GM12878 (cell line): ENCODE results near the gene TUFM. TPM values are rescaled to one million over a fixed set of nuclear protein-coding genes. Genes with fewer than 3 reads are reported as not detected.

Experiments
- ATAC-seq: fragments of 200-7000 bp; cut with Tn5 transposase; 3 replicates; pipeline ENCODE4 v1.9.1; 2020; ENCODE audit warnings: mild to moderate bottlenecking, moderate library complexity
- BruUV-seq: library from RNA; stranded (reverse); fragments of 400-500 nt; replicated peaks from 2 replicates; lab custom pipeline; 2021; lab: Mats Ljungman, UMichigan
- CTCF ChIA-PET: fragments of 300-600 bp; sonication (Branson Sonifier 250); formaldehyde crosslinking; extraction: SDS; loops from one replicate; lab custom pipeline; 2021; ENCODE audit warnings: inconsistent platforms; lab: Yijun Ruan, JAX
- POLR2A ChIA-PET: fragments of 350-600 bp; formaldehyde crosslinking; extraction: SDS; loops from one replicate; lab custom pipeline; 2021; ENCODE audit warnings: inconsistent platforms; lab: Charles Lee
- RAD21 ChIA-PET: fragments of 300-600 bp; sonication (Branson Sonifier 250); formaldehyde crosslinking; loops from one replicate; lab custom pipeline; 2023; ENCODE audit warnings: antibody characterized with exemption; ENCODE audit not compliant: unreplicated experiment; lab: Charles Lee
- SMC1A ChIA-PET: fragments of 300-600 bp; sonication (Branson Sonifier 250); formaldehyde crosslinking; loops from one replicate; lab custom pipeline; 2023; ENCODE audit not compliant: unreplicated experiment, uncharacterized antibody; lab: Charles Lee
- DNase-seq: peaks from one replicate; pipeline ENCODE4 v3.0.0-alpha.2; 2011; ENCODE audit warnings: low read depth, low spot score
- FAIRE-seq: peaks from 3 replicates; lab custom pipeline; 2011; peaks lifted over from hg19 to GRCh38; lab: Jason Lieb, UNC
- H2AFZ ChIP-seq: 2 replicates; pipeline ENCODE4 v1.6.0; 2011; ENCODE audit warnings: low read depth, low read length, control low read depth; ENCODE audit not compliant: control insufficient read depth
- H3K27ac ChIP-seq: 2 replicates; pipeline ENCODE4 v1.5.1; 2011; ENCODE audit warnings: control low read depth; ENCODE audit not compliant: control insufficient read depth, insufficient read depth
- H3K27me3 ChIP-seq, 2 experiments: replicated peaks in 1 of 2; 2 replicates each; pipeline versions ENCODE4 v1.6.0 to v1.6.1; 2011; ENCODE audit warnings: low read length in 1 of 2; ENCODE audit not compliant: control insufficient read depth in 2 of 2, insufficient read depth in 2 of 2
- H3K36me3 ChIP-seq, 2 experiments: 2 replicates each; pipeline ENCODE4 v1.5.1; 2011; ENCODE audit warnings: low read length in 1 of 2; ENCODE audit not compliant: control insufficient read depth in 2 of 2, insufficient read depth in 2 of 2
- H3K4me1 ChIP-seq: 2 replicates; pipeline ENCODE4 v1.6.1; 2011; ENCODE audit warnings: mild to moderate bottlenecking, low read length, moderate library complexity, mixed read lengths; ENCODE audit not compliant: control insufficient read depth, insufficient read depth
- H3K4me2 ChIP-seq: 2 replicates; pipeline ENCODE4 v1.6.0; 2011; ENCODE audit warnings: control low read depth; ENCODE audit not compliant: control insufficient read depth, insufficient read depth
- H3K4me3 ChIP-seq: fragments of 200-600 bp; sonication (generic); 2 replicates; pipeline ENCODE4 v1.5.1; 2016
- H3K79me2 ChIP-seq: 2 replicates; pipeline ENCODE4 v1.6.0; 2011; ENCODE audit warnings: low read length; ENCODE audit not compliant: control insufficient read depth, insufficient read depth
- H3K9ac ChIP-seq: 2 replicates; pipeline ENCODE4 v1.8.0; 2011; ENCODE audit warnings: low read length, control low read depth, mixed read lengths; ENCODE audit not compliant: control insufficient read depth, insufficient read depth
- H3K9me3 ChIP-seq: replicated peaks from 3 replicates; pipeline ENCODE4 v1.5.1; 2011; ENCODE audit warnings: mild to moderate bottlenecking, low read length; ENCODE audit not compliant: control insufficient read depth, insufficient read depth
- H4K20me1 ChIP-seq: 2 replicates; pipeline ENCODE4 v1.6.0; 2011; ENCODE audit not compliant: control insufficient read depth, insufficient read depth
- POLR2A ChIP-seq: IDR thresholded peaks from 2 replicates; pipeline ENCODE4 v1.6.1; 2011; ENCODE audit warnings: low read depth, mild to moderate bottlenecking, low read length
- POU2F2 ChIP-seq: IDR thresholded peaks from 3 replicates; pipeline ENCODE4 v1.6.1; 2011; ENCODE audit warnings: low read depth, mild to moderate bottlenecking, low read length, borderline replicate concordance
- SUPT20H ChIP-seq: IDR thresholded peaks from 2 replicates; pipeline ENCODE4 v1.6.1; 2011; ENCODE audit warnings: low read depth, mild to moderate bottlenecking, low read length, moderate library complexity, borderline replicate concordance; ENCODE audit not compliant: control insufficient read depth
- WRNIP1 ChIP-seq: IDR thresholded peaks from 2 replicates; pipeline ENCODE4 v1.6.1; 2011; ENCODE audit warnings: low read depth, low read length, improper control_type of control experiment, borderline replicate concordance
- WGBS: methylation state at CpG from one replicate; pipeline ENCODE4 v1.1.6; 2016; ENCODE audit warnings: low lambda C conversion rate; ENCODE audit not compliant: insufficient replicate concordance, insufficient coverage; ENCODE audit errors: missing lambda C conversion rate; 5-methylcytosine and 5-hydroxymethylcytosine counted together
- in situ Hi-C: fragments of 300-500 bp; cut with MboI; formaldehyde crosslinking; loops from 9 replicates; pipeline ENCODE4 v1.14.3; 2018; ENCODE audit warnings: mixed read lengths
- intact Hi-C: fragments of 100-400 bp; cut with micrococcal nuclease; formaldehyde crosslinking; loops from one replicate; pipeline ENCODE4 v1.14.2; 2022; ENCODE audit not compliant: unreplicated experiment
- polyA plus RNA-seq, 11 experiments: library from polyadenylated mRNA; depleted of rRNA in 4 of 11; unstranded in 6 of 11; stranded (reverse) in 5 of 11; fragments of >200 nt; fragmentation: Nextera tagmentation in 4 of 11; fragmentation: Illumina TruSeq in 1 of 11; extraction: Ambion mirVana in 4 of 11; extraction: Trizol in 1 of 11; gene quantifications; 1 replicate in 1 of 11; 2 replicates in 10 of 11; pipeline versions ENCODE4 v1.2.1 to v1.2.3, GENCODE V29; 2011 to 2016; ENCODE audit warnings: inconsistent platforms in 2 of 11, missing spikeins in 2 of 11, low read depth in 1 of 11
- total RNA-seq, 4 experiments: library from RNA; depleted of rRNA in 3 of 4; stranded (reverse); fragments of >200 nt in 3 of 4; fragmentation: Illumina TruSeq in 1 of 4; extraction: Trizol in 1 of 4; gene quantifications; 2 replicates each; pipeline versions ENCODE4 v1.2.1 to v1.2.3, GENCODE V29; 2013 to 2021
- TF ChIP-seq, protein P1 (sequence below): fragments of 450-650 bp; IDR thresholded peaks from 2 replicates; pipeline ENCODE4 v1.6.1; 2017; ENCODE audit warnings: antibody characterized with exemption, mild to moderate bottlenecking, moderate library complexity
- TF ChIP-seq, protein P2 (sequence below): fragments of 450-650 bp; IDR thresholded peaks from 2 replicates; pipeline ENCODE4 v1.6.1; 2017; ENCODE audit warnings: mild to moderate bottlenecking
- TF ChIP-seq, protein P3 (sequence below): fragments of 450-650 bp; IDR thresholded peaks from 2 replicates; pipeline ENCODE4 v1.6.1; 2017; ENCODE audit warnings: mild to moderate bottlenecking, moderate library complexity

The TUFM gene
- total and polyA plus RNA-seq, 10 of the 15 experiments (the other 5 are each of a cell fraction or from before 2014, with no cell fraction given), result 23.4 to 354 (median 182) TPM

DNA sequence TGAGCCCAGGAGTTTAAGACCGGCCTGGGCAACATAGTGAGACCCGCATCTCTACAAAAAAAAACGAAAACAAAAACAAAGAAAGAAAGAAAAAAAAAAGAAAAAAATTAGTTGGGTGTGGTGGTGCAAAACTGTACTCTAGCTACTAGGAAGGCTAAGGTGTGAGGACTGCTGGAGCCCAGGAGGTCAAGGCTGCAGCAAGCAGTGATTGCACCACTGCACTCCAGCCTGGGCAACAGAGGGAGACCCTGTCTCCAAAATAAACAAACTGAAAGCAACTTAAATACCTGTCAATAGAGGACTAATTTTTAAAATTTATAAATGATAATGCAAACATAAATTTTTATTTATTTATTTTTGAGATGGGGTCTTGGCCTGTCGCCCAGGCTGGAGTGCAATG, 49.5 kb upstream of the TUFM start (continued):
- TF ChIP-seq, protein P1, sequence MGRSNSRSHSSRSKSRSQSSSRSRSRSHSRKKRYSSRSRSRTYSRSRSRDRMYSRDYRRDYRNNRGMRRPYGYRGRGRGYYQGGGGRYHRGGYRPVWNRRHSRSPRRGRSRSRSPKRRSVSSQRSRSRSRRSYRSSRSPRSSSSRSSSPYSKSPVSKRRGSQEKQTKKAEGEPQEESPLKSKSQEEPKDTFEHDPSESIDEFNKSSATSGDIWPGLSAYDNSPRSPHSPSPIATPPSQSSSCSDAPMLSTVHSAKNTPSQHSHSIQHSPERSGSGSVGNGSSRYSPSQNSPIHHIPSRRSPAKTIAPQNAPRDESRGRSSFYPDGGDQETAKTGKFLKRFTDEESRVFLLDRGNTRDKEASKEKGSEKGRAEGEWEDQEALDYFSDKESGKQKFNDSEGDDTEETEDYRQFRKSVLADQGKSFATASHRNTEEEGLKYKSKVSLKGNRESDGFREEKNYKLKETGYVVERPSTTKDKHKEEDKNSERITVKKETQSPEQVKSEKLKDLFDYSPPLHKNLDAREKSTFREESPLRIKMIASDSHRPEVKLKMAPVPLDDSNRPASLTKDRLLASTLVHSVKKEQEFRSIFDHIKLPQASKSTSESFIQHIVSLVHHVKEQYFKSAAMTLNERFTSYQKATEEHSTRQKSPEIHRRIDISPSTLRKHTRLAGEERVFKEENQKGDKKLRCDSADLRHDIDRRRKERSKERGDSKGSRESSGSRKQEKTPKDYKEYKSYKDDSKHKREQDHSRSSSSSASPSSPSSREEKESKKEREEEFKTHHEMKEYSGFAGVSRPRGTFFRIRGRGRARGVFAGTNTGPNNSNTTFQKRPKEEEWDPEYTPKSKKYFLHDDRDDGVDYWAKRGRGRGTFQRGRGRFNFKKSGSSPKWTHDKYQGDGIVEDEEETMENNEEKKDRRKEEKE, result no peak
- TF ChIP-seq POLR2A, result no peak
- TF ChIP-seq, protein P2, sequence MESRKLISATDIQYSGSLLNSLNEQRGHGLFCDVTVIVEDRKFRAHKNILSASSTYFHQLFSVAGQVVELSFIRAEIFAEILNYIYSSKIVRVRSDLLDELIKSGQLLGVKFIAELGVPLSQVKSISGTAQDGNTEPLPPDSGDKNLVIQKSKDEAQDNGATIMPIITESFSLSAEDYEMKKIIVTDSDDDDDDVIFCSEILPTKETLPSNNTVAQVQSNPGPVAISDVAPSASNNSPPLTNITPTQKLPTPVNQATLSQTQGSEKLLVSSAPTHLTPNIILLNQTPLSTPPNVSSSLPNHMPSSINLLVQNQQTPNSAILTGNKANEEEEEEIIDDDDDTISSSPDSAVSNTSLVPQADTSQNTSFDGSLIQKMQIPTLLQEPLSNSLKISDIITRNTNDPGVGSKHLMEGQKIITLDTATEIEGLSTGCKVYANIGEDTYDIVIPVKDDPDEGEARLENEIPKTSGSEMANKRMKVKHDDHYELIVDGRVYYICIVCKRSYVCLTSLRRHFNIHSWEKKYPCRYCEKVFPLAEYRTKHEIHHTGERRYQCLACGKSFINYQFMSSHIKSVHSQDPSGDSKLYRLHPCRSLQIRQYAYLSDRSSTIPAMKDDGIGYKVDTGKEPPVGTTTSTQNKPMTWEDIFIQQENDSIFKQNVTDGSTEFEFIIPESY, result no peak
- TF ChIP-seq, all 136 proteins: peak for 0

DNA sequence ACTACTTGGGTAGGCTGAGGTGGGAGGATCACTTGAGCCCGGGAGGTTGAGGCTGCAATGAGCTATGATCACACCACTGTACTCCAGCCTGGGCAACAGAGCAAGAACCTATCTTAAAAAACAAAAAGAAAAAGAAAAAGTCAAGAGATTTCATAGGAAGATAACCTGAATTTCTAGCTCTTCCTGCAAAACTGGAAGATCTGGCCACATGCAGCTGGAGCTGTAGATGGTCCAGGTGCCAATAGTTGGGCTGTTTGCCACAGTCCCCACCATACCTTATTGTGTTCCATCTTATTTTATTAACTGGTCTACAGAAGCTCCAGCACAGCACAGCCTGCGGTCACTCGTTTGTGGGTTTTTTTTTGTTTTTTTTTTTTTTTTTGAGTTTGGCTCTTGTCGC, 47.1 kb upstream of the TUFM start:
- H3K4me1 ChIP-seq, result no peaks in the 10 kb centered on the region; the same call in 1 of the 2 replicates
- H4K20me1 ChIP-seq, result no peaks in the 10 kb centered on the region
- no peak overlapping the region for H3K9ac ChIP-seq
- ChIA-PET POLR2A (interaction anchor here (0.7 kb wide), 1 partner anchor 38 kb away, joined by 4 read pairs; no protein-coding TSS in a partner anchor), RAD21 (no interaction called here), CTCF (no interaction called here), SMC1A (no interaction called here)
- DNase-seq (no peak), ATAC-seq (no peak), FAIRE-seq (no peak)
- in situ Hi-C loops, result no loop called here
- no TSS peak for BruUV-seq
- H3K36me3 ChIP-seq, result no peaks in the 10 kb centered on the region
- no peaks in the 10 kb centered on the region for H3K9me3 ChIP-seq
- H3K4me3 ChIP-seq, result no peak overlapping the region
- H3K27me3 ChIP-seq, result no peaks in the 10 kb centered on the region
- no peak overlapping the region for H3K4me2 ChIP-seq
- 100% methylated on average over 2 of the region's 4 CpGs for WGBS
- H2AFZ ChIP-seq, result no peak overlapping the region
- no peak overlapping the region for H3K27ac ChIP-seq
- intact Hi-C loops, result no loop called here
- no peaks in the 10 kb centered on the region for H3K79me2 ChIP-seq
- no peak for TF ChIP-seq SUPT20H
- TF ChIP-seq POU2F2, result no peak
- TF ChIP-seq, protein P1, result no peak
- no peak for TF ChIP-seq WRNIP1
- TF ChIP-seq, protein P3, sequence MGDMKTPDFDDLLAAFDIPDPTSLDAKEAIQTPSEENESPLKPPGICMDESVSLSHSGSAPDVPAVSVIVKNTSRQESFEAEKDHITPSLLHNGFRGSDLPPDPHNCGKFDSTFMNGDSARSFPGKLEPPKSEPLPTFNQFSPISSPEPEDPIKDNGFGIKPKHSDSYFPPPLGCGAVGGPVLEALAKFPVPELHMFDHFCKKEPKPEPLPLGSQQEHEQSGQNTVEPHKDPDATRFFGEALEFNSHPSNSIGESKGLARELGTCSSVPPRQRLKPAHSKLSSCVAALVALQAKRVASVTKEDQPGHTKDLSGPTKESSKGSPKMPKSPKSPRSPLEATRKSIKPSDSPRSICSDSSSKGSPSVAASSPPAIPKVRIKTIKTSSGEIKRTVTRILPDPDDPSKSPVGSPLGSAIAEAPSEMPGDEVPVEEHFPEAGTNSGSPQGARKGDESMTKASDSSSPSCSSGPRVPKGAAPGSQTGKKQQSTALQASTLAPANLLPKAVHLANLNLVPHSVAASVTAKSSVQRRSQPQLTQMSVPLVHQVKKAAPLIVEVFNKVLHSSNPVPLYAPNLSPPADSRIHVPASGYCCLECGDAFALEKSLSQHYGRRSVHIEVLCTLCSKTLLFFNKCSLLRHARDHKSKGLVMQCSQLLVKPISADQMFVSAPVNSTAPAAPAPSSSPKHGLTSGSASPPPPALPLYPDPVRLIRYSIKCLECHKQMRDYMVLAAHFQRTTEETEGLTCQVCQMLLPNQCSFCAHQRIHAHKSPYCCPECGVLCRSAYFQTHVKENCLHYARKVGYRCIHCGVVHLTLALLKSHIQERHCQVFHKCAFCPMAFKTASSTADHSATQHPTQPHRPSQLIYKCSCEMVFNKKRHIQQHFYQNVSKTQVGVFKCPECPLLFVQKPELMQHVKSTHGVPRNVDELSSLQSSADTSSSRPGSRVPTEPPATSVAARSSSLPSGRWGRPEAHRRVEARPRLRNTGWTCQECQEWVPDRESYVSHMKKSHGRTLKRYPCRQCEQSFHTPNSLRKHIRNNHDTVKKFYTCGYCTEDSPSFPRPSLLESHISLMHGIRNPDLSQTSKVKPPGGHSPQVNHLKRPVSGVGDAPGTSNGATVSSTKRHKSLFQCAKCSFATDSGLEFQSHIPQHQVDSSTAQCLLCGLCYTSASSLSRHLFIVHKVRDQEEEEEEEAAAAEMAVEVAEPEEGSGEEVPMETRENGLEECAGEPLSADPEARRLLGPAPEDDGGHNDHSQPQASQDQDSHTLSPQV, result no peak
